Fibroblast of lung (primary cell): ENCODE data around the gene ZNF878.

Experiments used
- CTCF ChIP-seq, 2 donors: IDR thresholded peaks in 1 of 2; conservative IDR thresholded peaks in 1 of 2; 1 replicate in 1 of 2; 2 replicates in 1 of 2; pipeline ENCODE4 v1.5.1; 2011 to 2012; ENCODE audit warnings: low read length in 2 of 2, control low read depth in 1 of 2, inconsistent platforms in 1 of 2, low read depth in 1 of 2, mild to moderate bottlenecking in 1 of 2
- EZH2 ChIP-seq: IDR thresholded peaks from 2 replicates; pipeline ENCODE4 v1.5.1; 2012; ENCODE audit warnings: low read length, control low read depth, mild to moderate bottlenecking; ENCODE audit errors: missing control alignments

- no peak for TF ChIP-seq CTCF (conservative IDR thresholded peaks at IDR 0.05 in 1 of 2, IDR thresholded peaks at IDR 0.05 in 1 of 2; ENCODE audit: low read depth in 1 of 2, low read length in 2 of 2)
- no peak for TF ChIP-seq EZH2
Observed at GRCh38 chr19:12043752-12044422, 8.9 kb downstream of the ZNF878 start.
